ENCODE data around the gene ERCC8.
A peak's percentile ranks its signal among the peaks of the same experiment; 100 is the strongest.
"Not testable (repeated sequence)": the region's sequence is repeated elsewhere in the genome, so short reads cannot be mapped to it uniquely, and the experiment has no call there.

The ERCC8 gene, protein sequence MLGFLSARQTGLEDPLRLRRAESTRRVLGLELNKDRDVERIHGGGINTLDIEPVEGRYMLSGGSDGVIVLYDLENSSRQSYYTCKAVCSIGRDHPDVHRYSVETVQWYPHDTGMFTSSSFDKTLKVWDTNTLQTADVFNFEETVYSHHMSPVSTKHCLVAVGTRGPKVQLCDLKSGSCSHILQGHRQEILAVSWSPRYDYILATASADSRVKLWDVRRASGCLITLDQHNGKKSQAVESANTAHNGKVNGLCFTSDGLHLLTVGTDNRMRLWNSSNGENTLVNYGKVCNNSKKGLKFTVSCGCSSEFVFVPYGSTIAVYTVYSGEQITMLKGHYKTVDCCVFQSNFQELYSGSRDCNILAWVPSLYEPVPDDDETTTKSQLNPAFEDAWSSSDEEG

DNA sequence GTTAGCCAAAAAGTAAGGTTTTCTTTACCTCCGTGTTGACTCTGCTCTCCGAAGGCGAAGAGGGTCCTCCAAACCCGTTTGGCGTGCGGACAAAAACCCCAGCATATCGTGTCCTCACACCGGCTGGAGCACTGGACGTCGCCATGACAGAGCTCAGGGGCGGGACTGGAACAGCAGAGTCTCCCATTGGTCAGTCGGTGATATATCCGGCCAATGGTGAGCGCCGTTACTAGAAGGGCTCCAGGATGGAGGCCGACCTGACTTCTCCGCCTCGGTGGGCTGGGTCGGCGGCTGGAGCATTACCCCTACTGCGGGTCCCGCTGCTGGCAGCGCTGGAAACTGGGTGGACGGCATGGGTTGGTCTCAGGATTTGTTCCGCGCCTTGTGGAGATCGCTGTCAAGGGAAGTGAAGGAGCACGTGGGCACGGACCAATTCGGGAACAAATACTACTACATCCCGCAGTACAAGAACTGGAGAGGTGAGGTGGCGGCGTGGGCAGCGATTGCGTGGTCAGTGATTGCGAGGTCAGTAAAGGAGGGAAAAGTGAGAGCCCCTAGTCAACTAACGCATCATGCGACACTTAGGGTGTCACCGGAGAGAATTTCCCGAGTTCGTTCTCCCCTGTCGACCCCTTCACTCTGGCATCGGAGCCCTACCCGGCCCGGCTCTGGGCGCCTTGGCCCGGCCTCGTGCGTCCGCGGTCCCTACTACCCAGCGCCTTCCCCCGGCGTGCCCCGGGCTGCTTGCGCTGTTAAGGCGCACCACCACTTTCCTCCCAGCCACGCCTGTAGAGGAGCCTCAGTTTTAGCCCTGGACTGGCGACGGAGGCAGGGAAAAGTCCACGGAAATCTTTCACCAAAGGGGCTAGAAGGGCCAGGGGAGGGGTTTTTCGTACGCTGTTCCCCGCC is at the start of gene ERCC8, which contains the start of gene NDUFAF2:
TSS of gene ERCC8 (minus strand) at position 167 of the 909 bp plus-strand sequence. CDS start at position 105, 62 bp downstream.
TSS of gene NDUFAF2 (plus strand) at position 302 of the 909 bp plus-strand sequence. CDS start at position 353, 51 bp downstream.
- peak; percentile 88 to 90 for DNase-seq

DNA sequence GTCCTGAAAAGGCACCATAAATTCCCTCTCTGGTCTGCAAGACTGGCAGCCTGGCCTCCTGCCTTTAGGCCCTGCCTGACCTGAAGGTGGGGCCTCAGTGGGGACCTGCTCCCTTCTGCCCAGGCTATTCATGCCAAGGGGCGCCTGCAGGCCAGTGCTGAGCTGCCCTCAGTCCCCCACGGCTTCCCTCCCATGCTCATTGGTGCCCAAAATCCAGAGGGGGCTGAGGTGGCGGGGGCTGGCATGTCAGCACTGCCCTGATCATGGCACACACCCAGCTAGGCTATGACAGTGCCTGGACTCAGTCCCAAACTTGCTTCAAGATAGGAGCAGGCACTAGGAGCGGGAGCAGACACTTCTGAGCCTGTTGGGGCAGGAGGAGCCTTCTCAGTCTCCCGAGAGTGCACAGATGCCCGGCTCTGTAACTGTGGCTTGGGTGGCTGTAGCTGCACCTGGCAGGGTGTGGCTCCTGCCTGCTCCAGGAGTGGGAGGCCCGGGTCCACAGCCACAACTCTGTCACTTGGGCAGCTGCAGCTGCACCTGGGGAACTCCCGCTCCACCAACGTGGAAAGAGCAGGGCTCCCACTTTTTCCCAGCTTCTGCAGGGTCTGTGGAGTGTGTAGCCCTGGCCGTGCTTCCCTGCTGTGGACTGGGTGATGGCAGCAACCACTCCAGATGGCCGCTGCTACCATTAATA is 49.2 kb upstream of the ERCC8 start:
- no peak for DNase-seq

DNA sequence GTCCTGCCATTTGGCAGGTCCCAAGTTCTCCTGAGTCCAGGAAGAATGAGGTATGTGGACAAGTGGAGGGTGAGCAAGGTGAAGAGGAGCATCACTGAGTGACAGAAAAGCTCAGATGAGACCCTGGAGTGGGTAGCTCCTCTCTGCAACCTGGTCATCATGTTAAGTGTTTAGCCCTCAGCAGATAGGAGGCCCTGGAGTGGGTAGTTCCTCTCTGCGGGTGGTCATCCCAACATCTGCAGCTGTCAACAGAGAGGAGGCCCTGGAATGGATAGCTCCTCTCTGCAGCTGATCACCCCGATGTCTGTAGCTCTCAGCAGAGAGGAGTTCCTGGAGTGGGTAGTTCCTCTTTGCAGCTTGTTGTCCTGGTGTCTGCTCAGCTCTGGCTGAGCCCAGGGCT is 48.6 kb upstream of the ERCC8 start:
- DNase-seq = no peak

DNA sequence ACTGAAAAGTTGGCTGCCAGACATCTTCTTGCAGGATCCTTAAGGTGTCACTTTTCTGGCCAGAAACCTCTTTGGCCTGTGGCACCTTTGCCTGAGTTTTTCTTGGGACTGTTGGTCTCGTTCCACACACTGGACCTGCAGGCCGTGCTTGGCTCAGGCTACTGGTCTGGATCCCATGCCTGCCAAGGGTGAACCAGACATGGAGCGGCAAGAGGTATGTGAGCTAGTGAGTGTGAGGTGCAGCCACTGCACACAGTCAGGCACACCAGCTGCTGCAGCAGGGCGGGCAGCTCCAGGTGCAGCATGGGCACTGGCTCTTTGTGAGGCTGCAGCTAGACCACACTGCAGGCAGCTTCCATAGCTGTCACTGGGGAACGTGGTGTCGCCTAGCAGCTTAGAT is 48.0 kb upstream of the ERCC8 start:
- no peak for DNase-seq

DNA sequence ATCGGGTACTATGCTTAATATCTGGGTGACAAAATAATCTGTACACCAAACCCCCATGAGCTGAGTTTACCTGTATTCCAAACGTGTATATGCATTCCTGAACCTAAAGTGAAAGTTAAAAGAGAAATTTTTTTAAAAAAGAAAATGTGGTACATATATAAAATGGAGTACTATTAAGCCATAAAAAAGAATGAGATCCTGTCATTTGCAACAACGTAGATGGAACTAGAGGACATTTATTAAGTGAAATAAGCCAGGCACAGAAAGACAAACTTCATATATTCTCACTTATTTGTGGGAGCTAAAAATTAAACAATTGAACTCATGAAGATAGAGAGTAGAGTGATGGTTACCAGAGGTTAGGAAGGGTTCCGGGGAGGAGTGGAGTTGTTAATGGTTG is 44.9 kb upstream of the ERCC8 start:
- no peak for DNase-seq

DNA sequence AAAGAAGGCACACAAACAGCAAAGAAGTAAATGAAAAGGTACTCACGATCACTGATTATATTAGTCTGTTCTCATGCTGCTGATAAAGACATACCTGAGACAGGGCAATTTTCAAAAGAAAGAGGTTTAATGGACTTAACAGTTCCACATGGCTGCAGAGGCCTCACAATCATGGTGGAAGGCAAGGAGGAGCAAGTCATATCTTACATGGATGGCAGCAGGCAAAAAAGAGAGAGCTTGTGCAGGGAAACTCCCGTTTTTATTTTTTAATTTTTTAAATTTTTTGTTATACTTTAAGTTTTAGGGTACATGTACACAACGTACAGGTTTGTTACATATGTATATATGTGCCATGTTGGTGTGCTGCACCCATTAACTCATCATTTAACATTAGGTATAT is 37.3 kb upstream of the ERCC8 start:
- DNase-seq = not testable (repeated sequence)

DNA sequence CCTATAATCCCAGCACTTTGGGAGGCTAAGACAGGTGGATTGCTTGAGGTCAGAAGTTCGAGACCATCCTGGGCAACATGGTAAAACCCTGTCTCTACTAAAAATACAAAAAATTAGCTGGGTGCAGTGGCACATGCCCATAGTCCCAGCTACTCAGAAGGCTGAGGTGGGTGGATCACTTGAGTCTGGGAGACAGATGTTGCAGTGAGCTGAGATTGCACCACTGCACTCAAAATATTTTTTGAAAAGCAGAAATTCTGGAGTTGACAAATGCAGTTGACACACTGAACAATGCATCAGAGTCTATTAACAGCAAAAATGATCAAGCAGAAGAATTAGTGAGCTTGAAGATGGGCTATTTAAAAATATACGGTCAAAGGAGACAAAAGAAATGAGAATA is 35.6 kb upstream of the ERCC8 start:
- DNase-seq = no peak

DNA sequence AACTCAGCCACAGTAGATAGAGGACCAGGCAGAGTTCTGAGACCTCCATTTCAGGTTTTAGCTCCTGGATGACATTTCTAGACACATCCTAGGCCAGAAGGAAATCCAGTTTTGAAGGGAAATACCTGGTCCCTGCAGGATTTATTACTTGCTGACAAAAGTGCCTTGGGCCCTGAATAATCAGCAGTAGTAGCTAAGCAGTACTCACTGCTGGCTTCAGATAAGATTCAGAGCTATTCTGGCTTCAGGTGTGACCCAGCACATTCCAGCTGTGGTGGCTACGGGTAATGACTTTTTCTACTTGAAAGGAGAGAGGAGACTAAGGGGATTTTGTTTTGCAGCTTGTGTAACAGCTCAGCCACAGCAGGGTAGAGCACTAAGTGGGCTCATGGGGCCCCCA is 34.1 kb upstream of the ERCC8 start:
- DNase-seq = no peak

DNA sequence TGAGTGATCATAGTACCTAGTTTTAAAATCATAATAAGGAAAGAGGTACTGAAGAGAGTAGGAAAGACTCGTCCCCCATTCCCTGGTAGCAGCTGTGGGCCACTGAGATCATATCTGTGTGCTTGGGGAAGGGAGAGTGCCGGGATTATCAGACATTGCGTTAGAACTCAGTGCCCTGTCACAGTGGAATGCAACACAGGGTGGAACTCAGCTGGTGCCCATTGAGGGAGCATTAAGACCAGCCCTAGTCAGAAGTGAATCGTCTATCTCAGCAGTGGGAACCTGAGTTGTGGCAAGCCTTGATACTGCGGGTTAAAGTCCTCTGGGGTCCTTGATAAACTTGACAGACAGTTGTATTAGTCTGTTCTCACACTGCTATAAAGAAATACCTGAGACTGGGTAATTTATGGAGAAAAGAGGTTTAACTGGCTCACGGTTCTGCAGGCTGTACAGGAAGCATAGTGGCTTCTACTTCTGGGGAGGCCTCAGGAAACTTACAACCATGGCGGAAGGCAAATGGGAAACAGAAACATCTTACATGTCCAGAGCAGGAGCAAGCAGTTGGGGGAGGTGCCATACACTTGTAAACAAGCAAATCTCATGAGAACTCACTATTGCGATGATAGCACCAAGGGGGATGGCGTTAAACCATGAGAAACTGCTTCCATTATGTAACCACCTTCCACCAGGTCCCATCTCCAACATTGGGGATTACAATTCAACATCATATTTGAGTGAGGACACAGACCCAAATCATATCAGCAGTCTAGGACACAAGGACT is 33.3 kb upstream of the ERCC8 start:
- DNase-seq = no peak

DNA sequence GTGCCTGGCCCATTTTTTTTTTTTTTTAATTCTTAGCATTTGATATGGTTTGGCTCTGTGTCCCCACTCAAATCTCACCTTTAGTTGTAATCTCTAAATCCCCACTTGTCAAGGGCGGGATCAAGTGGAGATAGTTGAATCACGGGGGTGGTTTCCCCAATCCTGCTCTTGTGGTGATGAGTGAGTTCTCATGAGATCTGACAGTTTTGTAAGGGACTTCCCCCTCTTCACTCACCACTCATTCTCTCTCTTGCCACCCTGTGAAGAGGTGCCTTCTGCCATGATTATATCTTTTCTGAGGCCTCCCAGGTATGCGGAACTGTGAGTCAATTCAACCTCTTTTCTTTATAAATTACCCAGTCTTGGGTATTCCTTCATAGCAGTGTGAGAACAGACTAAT is 27.4 kb upstream of the ERCC8 start:
- peak; percentile 51 to 60 for DNase-seq

DNA sequence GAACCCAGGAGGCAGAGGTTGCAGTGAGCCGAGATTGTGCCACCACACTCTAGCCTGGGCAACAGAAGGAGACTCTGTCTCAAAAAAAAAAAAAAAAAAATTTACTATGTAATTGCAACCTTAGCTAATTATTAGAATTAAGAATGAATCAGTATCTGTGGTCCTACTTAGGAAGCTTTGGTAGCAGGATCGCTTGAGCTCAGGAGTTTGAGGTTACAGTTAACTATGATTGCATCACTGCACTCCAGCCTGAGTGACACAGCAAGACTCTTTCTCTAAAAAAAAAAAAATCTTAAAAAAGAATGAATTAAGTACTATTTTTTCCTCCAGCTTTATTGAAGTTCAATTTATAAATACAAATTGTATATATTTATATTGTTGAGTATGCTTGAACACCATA is 16.8 kb upstream of the ERCC8 start:
- no peak for DNase-seq

DNA sequence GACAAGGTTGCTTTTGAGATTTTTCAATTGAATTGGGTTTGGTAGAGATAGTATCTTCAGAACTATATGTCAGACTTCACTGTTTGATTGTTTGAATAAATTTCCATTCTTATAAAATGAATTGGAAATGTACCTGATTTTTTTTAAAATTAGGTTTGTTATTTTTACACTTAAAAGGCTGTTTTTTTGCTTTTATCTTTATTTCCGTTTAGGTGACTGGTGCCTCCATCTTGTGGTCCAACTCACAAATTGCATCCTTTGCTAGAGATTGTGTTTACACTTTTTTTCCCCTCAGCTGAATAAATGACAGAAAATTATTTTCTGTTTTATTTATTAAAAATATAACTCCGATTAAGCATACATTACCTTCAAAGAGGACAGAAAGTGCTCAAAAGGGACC is 15.7 kb upstream of the ERCC8 start:
- no peak for DNase-seq

DNA sequence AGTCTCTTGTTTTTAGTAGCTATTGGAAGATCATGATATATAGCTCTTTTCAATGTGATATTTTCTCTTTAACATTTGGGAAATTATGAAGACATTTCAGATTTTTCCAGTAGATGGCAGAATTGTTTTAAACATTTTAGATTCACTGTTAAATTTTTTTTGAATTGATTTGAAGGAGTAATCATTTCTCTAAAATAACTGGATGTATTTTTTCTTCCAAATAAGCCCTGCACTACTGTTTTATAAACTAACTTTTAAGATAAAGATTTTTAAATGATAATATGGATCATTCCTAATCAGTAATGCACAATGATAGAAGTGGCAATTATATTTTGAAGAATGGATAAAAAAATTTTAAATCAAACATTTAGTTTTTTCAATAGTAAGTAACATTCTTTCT is 14.3 kb upstream of the ERCC8 start:
- no peak for DNase-seq

DNA sequence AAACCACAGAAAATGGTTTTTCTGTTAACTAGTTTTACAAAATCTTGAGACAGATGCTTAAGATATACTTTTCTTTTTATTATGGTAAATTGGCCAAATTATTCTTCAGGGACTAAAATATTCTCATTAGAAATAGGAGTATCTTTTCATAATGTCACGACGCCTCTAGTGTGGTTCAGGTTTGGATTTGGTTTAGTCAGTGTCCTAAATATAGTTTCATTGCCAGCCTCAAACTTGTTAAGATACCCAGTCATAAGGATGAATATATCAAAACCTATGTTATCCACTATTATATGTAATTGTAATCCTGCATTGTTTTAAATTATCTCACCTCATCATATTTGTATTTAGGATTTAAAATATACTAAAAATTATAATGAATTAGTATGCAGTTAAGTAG is 13.8 kb upstream of the ERCC8 start:
- DNase-seq = no peak

DNA sequence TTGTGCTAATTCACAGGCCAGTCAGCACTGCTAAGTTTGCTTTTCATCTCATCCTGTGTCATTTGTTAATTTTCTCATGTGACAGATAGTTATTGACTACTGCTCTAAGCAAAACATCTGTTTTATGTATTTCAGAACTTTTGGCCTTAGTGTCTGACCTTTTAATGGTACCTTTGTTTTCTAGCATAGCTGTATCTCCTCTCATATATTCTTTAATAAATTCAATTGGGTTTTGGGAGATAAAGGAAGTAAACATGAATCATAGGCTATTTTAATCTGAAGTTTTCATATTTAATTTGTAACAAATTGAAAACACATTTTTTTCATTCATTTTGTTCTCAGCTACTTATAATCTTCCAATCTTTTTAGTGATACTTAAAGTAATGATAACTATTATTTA is 13.2 kb upstream of the ERCC8 start:
- no peak for DNase-seq

DNA sequence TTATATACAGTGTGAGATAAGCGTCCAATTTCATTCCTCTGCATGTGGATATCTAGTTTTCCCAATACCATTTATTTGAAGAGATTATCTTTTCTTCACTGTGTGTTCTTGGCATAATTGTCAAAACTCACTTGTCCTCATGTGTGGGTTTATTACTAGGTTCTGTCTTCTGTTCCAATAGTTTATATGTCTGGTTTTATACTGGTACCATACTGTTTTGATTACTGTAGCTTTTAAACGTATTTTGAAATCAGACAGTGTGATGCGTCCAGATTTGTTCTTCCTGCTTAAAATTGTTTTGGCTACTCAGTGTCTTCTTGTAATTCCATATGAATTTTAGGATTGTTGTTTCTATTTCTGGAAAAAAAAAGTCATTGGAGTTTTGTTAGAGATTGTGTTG is 10.4 kb upstream of the ERCC8 start:
- no peak for DNase-seq

DNA sequence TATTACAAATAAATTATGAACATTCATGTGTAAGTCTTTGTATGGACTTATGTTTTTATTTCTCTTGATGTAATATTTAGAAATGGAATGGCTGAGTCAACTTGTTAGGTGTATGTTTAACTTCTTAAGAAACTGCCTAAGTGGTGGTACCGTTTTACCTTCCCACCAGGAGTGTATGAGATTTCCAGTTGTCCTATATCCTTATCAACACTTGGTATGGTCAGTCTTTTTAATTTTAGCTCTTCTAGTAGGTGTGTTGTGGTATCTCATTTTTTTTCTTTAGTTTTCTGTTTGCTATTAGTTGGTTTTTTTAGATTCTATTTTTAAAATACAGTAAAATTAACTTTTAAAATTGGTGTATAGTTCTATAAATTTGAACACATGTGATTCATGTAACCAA is 3.9 kb upstream of the ERCC8 start:
- DNase-seq = no peak

DNA sequence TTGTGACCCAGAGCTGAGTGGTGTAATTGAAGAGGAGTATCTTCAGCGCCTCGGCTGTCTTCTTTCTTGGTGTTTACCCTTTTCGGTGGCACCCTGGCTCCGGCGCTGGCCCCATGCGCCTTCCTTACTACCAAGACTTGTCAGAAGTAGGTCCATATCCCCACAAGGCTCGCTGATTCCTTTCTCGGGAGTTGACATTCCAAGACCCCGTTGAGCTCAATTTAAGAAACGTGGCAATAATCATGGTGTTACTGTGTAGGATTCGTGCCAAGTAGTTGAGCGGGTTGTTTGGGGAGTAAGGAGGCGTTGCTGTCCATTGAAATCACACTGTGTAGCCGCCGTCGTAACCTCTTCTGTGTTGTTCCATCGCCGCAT is 930 bp upstream of the ERCC8 start:
- no peak for DNase-seq

DNA sequence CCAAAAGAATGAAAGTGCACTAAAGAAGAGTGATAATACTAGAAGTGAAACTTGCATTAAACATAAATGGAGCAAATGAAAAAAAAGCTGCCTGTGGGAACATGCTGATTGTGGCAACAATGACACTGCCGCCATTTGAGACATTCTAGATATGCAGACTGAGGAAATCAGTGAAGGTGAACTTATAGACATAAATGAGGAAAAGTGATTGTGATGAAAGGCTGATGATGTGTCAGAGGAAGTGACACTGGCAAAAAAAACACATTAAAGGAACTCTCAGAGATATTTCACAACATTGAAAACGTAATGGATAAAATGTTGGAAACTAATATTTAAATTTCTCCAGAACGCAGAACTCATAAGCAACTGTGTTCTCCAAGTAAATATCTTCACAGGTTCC is 1.2 kb downstream of the ERCC8 start:
- DNase-seq = no peak

DNA sequence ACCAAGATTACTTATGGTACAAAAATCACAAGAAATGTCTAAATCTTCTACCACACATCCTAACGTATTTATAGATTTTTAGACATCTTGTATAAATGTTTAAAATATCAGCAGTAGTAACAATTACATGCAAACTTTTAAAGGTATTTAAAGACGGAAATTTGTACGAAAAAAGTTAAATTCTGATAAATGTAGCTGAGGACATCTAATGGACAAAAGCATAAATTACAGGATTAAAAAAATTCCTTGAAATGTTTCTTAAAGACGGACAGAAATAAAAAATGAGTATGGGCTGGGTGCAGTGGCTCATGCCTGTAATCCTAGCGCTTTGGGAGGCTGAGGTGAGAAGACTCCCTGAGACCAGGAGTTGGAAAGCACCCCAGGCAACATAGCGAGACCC is 15.8 kb downstream of the ERCC8 start:
- DNase-seq = no peak

DNA sequence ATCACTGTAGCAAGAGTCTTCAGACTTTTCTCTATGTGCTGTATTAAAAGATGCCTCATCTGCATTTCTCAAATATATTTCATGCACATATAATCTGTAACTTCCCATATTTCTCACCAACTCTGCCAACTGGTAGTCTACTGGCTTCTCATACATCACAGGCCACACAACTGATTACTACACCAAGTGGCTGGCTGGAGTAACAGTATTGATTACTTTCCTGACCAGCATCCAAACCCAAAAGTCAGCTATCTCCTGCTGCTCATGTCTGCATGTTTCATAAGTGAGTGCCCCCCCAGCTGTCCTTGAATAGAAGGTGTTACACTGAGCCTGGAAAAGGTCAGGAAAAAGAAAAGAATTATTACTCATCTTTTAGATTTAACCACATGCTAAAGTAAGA is 17.4 kb downstream of the ERCC8 start:
- no peak for DNase-seq

DNA sequence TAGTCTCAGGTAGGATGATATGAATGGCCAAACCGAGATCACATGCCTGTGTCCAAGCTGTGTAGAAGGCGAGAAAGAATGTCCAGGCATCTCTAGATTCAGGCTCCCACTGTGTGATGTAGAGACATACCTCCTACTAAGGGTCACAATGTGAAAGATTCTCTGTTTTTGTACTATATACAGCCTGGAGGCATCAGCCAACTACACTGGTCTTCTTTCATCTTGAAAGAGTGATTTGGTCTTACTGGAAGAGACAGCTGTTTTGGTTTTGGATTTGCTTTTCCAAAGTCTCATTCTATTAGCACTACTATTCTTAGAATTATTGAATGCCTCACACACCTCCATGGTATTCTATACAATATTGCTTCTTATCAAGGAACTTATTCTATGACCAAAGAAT is 26.4 kb downstream of the ERCC8 start:
- DNase-seq = no peak

DNA sequence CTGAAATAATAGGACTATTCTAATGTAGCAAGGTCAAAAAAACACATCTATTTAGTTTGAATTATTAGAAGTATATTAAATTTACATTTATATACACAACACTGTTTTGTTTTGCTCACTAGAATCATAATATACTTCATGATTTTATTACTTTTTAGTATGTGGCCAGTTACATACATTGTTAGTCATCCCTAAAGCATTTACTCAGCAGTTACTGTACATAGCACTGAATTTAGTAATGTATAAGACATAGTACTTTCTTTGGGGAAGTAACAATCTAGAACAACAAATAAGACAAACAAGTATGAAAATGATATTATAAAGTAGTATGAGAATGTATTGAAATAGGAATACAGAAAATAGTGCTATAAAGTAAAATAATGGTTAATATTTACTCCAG is 28.2 kb downstream of the ERCC8 start:
- no peak for DNase-seq

Data from activated T-cell treated with anti-CD3 and anti-CD28 coated beads, Interleukin-2, amount 50 U/mL, for 48 hours (primary cell).